ENCODE data around the gene SLC10A4. TPM values are rescaled to one million over a fixed set of nuclear protein-coding genes. Genes with fewer than 3 reads are reported as not detected.

SLC10A4 gene
- total RNA-seq, 1 donor from 2014 or later = 0.35 TPM

DNA sequence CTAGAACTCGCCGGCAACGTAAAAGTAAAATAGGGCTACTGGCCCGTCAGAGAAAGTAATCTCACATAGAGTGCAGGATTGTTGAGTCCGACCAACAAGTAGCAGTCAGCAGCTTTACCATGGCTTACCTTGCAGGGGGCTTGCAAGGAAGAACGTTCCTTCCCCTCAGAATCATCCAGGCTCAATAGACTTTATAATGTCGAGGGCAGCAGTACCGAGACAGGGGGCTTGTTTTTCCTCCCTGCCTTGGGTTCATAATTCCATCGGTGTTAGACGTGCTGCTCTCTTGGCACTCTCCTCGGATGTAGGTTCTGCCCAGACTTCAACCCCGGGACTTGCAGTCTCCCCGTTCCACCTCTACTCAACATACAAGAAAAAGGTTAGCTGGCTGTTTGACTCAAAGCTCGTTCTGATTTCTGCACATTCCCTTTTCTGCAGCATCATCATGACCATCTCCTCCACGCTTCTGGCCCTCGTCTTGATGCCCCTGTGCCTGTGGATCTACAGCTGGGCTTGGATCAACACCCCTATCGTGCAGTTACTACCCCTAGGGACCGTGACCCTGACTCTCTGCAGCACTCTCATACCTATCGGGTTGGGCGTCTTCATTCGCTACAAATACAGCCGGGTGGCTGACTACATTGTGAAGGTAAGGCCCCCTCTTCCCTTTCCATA is 1.5 kb downstream of the SLC10A4 start:
- intact Hi-C loops (cut with DNase I) = no loop called here
- no peak for DNase-seq (ENCODE audit: low spot score)

DNA sequence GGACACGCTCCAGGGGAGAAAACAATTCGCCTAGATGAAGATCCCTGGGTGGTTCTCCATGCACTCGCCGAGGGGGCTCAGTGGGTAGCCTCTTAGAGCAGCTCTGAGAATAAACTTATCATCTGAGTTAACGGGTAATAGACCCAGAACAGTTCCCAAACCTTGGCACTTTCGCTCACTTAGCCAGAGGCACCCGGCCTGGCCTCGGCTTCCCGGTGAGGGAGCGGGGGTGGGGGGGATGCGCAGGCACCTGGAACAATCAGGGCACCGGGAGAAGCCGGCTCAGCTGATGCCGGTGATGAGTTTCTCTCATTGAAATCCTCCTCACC is 6.5 kb downstream of the SLC10A4 start:
- no peak for DNase-seq (ENCODE audit: low spot score)
- intact Hi-C loops (cut with DNase I) = no loop called here

DNA sequence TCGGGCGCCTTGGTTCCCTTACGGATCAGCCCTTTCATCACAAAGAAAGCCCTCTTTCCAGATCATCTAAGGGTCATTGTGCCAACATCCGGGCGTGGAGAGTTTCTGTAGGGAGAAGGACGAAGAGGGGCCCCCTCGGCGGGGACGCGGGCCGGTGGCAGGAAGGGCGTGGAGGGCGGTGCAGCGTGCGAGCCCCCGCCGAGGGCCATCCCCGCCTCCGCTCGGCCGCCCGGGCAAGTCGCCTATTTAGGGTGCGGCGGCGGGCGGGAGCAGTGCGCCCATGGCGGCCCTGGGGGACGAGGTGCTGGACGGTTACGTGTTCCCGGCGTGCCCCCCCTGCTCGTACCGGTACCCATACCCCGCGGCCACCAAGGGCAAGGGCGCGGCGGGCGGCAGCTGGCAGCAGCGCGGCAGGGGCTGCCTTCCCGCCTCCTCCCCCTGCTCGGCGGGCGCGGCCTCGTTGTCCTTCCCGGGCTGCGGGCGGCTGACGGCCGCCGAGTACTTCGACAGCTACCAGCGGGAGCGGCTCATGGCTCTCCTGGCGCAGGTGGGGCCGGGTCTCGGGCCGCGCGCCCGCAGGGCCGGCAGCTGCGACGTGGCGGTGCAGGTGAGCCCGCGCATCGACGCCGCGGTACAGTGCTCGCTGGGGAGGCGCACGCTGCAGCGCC is 7.0 kb downstream of the SLC10A4 start, which contains the start of gene ZAR1:
TSS of gene ZAR1 (plus strand) at position 241 of the 668 bp plus-strand sequence. CDS start at position 281, 40 bp downstream.
- DNase-seq (ENCODE audit: low spot score) = no peak

DNA sequence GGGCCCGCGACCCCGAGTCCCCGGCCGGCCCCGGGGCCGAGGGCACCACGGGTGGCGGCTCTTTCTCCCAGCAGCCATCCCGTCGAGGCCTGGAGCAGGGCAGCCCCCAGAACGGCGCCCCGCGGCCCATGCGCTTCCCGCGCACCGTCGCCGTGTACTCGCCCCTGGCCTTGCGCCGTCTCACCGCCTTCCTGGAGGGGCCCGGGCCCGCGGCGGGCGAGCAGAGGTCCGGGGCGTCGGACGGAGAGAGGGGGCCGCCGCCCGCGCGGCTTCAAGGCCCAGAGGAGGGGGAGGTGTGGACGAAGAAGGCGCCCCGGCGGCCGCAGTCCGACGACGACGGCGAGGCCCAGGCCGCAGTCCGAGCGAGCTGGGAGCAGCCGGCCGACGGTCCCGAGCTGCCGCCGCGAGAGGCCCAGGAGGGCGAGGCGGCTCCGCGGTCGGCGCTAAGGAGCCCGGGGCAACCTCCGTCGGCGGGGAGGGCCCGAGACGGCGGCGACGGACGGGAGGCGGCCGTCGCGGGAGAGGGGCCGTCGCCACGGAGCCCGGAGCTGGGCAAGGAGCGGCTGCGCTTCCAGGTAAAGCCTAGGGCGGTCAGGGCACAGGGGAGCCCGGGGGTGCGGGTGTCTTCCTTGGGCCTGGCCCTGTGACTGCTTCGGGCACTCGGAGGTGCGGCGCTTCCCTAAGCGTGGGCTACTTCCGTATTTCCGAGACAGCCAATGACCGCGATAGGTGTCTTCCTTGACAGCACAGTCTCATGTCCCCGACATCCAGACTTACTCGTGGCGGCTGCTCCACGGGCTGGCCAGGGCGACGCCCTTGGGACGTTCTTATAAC is 7.8 kb downstream of the SLC10A4 start:
- DNase-seq (ENCODE audit: low spot score) = no peak

More for the DNA sequence above, 7.0 kb downstream of the SLC10A4 start, which contains the start of gene ZAR1:
- intact Hi-C loops (cut with DNase I) = no loop called here

DNA sequence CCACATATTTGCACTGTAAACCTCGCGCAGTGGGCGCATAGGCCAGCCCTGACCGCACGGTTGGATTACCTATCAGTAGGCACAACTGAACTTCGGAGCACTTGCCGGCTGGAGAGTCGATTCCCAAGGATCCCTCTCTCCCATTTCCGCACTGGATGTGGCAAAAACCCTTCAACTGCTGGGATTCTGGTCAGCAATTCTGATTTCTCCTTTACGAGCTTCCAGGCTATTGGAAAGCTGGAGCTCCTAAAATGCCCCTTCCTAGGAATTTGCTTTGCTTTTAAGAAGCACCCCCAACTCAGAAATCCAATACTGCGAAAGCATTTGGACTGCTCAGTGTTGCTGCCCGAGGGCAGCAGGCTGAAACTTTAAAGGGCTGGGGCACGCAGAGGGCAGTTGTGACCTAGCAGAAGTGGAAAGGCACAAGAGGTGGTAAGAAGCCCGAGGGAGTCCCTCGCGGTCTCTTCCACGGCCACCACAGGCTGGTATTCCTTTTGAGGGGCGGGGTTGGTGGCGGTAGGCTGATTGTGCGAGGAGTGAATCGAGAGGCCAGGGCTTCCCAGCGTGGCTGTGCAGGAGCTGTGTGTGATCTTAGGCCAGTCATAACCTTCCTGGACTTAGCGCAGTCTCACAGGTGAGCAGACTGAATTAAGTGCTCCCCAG is 8.5 kb downstream of the SLC10A4 start:
- no peak for DNase-seq (ENCODE audit: low spot score)
- intact Hi-C loops (cut with DNase I) = no loop called here

More for the DNA sequence above, 7.8 kb downstream of the SLC10A4 start:
- intact Hi-C loops (cut with DNase I) = no loop called here

DNA sequence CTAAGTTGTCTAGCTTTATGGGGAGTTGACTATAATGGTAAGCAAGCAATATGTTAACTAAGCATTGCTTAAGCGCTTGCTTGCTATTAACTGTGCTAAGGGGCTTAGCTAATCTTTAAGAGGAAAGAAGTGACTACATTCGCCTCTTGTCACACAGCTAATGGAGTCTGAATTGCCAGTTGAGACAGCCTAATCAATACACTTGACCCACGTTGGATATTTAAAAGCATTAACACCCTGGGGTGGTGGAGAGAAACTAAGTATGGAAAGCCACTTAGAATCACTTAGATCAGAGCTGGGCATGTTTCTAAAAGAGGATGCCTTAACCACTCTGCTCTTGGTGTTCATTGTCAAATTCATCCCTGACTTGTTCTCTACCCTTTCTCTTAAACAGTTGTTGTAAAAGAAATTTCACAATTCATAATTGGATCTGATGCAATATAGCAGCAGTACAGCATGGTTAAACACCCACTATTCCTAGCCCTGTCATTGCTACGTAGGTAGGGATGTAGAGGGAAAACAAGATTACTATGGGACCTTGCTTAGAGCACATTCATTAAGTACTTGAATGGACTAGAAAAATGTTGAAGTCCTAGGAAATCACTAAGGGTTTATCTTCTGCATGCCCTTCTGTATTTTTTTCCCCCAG is 10.4 kb downstream of the SLC10A4 start:
- intact Hi-C loops (cut with DNase I) = no loop called here
- DNase-seq (ENCODE audit: low spot score) = no peak

DNA sequence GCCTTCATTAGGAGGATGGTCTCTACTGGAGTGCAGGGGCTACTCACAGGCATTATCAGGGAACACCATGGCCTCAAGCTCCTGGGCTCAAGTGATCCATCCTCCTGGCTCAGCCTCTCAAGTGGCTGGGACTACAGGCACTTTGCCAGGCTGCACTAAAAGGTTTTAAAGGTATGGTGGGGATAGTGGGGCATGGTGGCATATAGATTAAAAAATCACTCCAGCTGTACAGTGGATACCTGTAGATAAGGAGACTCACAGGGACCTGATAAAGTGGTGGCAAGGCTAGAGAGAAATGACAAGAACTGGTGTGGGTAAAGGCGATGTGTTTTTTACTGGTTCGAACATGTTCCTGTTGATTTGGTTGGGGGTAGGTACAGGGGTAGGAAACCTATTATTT is 12.8 kb downstream of the SLC10A4 start:
- no peak for DNase-seq (ENCODE audit: low spot score)
- intact Hi-C loops (cut with DNase I) = no loop called here

DNA sequence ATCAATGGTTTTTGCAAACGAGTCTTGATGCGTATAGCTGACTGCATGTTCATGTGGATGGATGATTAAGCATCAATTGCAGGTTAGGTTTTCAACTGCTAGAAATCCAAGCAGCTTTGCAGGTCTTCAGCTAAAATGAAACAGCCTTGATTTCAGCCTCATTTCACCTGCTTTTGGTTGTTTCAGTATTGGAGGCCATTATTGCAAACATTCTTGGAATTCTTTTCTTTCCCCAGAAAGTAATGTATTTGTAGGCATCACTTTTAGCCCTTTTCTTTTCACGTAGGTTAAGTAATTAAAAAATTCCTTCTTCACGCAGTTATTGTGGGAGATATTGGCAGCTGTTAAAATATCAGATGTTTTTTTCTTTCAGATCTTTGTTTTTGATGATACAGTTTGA is 15.8 kb downstream of the SLC10A4 start:
- no peak for DNase-seq (ENCODE audit: low spot score)
- intact Hi-C loops (cut with DNase I) = no loop called here

DNA sequence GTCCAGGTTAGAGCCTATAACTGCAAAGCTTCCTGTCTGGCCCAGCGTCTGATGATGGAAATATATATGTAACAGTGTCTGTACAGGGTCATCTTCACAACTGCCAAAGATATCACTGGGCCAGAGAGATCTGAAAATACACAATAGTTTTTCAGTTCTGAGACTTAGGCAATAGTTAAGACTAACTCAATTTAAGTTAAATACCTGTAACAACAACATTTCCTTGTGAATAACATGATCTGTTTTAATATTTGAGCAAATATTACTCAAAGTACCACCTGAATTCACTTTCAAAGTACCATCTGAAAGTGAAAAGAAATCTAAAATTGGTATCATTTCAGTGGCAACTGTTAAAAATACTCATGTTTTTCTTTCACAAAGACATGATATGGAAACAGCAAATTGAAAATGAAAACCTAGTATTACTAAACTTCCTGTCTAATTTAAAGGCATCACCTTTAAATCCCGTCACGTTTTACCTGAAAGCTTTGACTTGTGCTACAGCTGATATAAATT is 16.5 kb downstream of the SLC10A4 start:
- no peak for DNase-seq (ENCODE audit: low spot score)
- intact Hi-C loops (cut with DNase I) = no loop called here

DNA sequence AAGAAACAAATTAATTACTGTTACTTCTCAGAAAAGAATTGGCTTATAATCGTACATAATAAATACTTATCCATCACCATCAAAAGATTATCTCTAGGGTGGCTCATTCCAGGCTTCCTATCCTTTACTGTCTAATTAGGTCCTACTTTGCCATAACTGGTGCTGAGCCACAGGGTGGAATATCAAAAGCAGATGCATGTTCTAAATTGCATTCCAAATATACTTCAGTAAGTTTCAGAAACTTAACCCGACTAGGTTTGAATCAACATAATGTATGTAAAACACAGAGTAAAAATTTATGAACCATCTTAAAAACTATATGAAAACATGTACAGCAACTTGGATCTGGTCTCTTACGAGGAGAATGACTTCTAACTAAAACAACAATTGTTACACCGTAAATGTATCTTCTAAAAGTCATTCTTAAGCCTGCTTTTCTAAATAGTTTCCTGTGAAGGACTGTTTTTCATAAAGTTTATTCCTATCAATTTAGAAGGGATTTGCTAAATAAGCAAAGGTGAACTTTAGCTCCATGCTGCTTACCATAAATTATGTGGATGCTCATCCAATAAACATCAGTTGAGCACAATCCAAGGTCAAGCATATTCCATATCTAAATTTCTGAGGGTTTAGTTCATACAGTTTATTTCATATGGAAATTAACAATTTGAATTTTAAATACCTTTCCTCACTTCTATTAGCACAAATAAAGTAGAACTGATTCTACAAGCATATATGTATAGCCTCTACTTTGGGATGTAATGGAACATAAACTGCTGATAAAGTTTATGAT is 20.3 kb downstream of the SLC10A4 start:
- no peak for DNase-seq (ENCODE audit: low spot score)
- intact Hi-C loops (cut with DNase I) = no loop called here

DNA sequence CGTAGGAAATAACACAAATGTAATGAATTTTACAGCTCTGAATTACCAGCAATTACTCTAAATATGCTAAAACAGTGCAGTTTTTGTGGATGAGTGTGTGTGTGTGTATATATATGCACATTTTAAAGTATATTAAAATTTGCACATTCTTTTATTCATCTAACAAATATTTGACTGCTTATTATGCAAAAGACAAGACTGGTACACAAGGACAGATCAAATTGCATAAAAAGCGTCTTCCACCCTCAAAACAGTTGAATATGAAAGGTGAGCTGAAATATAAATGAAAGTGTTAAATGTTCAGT is 20.8 kb downstream of the SLC10A4 start:
- no peak for DNase-seq (ENCODE audit: low spot score)
- intact Hi-C loops (cut with DNase I) = no loop called here

DNA sequence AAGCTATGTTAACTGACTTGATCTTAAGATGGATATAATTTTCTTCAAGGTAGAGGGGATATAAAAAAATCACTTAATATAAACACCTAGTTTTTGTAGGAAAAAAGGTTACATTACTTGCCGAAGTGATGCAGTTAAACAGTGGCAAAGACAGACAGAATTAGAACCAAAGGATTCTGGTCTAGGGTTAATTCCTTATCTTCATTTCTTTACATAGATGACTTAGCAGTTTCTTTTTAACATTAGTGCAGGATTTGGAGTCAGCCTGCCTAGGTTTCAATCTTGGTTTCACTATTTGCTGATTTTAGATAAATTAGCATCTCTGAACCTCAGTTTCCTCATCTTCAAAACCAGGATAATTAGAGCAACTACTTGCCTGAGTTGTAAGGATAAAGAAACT is 21.2 kb downstream of the SLC10A4 start:
- intact Hi-C loops (cut with DNase I) = no loop called here
- no peak for DNase-seq (ENCODE audit: low spot score)

DNA sequence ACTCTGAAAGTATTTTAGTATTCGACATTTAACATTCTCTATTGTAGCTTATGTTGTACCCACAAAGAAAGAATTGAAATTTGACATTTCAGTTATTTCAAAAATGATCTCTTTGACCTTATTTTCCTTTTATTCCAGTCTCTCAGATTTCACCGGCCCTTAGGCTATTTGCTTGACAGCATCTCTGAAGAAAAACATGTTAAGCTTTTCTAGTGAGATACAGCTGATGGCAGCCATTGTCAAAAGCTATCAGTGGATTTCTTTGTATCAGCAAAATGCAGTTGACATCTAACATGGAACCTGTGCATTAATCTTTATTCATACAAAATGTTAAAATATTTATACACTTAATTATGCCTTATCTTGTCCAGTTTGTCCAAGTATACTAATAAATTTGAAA is 23.6 kb downstream of the SLC10A4 start:
- intact Hi-C loops (cut with DNase I) = no loop called here
- no peak for DNase-seq (ENCODE audit: low spot score)

DNA sequence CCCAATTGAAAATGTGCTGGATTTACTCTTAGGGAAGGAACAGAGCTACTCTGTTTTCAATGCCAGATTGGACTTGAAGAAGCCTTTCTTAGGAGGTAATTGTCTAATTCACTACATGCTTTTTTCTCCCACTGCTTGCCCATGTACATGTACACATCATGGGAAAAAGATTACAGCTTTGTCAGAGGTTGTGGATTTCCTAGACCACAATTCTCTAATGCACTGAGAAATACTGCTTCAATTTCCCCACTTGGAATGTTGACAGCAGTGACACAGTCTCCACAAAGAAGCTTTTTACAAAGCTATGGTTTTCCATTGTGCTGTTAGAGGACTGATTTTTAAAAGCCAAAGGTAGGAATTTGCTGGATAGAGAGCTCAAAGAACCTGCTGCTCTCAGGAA is 26.4 kb downstream of the SLC10A4 start:
- intact Hi-C loops (cut with DNase I) = no loop called here
- DNase-seq (ENCODE audit: low spot score) = no peak

DNA sequence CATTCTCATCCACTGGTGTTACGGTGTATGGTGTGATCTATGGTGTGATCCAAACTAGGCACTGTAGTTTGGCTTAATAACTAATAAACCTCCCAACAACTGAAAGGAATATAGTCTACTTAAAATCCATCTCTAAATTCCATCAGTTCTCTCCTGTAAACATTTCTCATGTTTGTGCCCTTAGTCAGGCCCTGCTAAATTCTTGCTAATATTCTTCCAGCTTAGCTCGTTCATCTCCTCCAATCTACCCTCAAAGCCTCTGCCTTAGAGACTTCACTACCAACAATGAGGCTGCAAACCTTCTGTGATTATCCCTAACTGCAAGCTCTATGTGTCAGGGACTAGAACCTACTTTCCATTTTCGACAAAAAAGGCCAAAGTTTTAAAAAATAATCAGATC is 35.0 kb downstream of the SLC10A4 start:
- intact Hi-C loops (cut with DNase I) = no loop called here
- no peak for DNase-seq (ENCODE audit: low spot score)

DNA sequence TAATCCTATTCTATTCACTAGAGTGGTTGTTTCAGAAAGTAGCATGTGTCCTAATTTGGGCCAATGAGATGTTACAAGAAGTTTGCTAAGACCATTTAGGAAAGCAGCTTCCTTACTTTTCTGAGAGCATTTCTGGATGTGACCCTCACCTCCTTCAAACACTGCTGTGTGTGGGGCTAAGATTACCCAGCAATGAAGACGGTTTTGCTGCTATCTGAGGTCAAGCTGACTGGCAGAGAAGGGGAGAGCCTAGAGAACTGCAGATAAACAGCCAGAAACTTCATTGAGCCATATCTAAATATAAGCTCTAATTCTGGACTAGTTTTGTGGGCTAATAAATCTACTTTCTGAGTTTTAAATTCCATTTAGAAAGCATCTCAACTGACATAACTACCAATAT is 43.3 kb downstream of the SLC10A4 start:
- intact Hi-C loops (cut with DNase I) = no loop called here
- no peak for DNase-seq (ENCODE audit: low spot score)

DNA sequence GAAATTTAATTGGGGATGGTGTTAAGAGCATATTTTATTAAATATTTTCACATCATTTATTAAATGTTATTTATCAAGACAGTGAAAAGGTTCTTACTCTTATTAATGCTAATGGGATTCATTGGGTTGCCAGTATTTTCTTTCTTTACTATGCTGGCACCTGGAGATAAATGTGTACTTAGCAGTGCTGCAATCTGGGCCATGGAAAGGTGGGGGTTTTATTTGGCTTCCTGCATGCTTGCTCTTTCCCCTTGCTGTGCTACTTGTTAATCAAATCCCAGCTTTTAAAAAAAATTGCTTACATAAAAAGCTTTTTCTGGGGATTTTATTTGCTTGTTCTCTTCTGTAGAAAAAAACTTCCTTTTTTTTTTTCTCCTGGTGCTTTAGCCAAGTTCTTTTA is 55.2 kb downstream of the SLC10A4 start:
- intact Hi-C loops (cut with DNase I) = no loop called here
- no peak for DNase-seq (ENCODE audit: low spot score)

Measured in cardiac septum (tissue), 1 donor.